ENCODE data around the gene CDKAL1. TPM values are rescaled to one million over a fixed set of nuclear protein-coding genes. Genes with fewer than 3 reads are reported as not detected.

The CDKAL1 gene
- total RNA-seq, 2 experiments from 2014 or later, result 22.6 to 22.7 TPM

DNA sequence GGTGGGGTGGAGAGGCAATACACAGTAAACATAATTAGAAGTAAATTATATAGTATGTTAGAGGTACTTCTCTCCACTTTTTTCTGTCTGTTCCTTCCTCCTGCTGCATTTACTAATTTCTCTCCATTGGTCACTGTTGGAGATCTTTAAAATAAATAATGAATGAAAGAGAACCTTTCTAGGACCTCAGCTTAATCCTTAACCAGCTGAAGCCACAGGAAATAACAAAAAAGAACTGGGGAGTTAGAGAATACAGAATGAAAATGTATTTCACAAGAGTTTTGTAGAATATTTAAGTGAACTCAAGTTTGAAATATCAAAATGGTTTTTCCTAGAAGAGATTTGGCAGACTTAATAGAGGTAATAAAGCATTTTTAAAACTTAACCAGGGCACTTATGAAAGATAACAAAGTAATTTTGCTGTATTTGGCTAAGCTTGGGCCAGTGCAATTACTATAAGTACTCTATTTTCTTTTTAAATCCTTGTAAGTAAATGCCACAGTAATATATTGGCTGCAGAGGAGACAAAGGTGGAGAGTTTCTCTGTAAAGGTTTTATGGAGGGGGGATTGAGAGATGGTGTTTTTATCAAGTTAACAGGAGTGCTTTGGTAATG lies 405.0 kb downstream of the CDKAL1 start:
- peaks cover 2% of the 10 kb centered on the region for H3K4me1 Mint-ChIP-seq
- no peak overlapping the region for H3K27ac Mint-ChIP-seq
- DNase-seq, result no peak
- H3K27me3 Mint-ChIP-seq, result no peaks in the 10 kb centered on the region
- no peak overlapping the region for H3K4me3 Mint-ChIP-seq
- H3K9me3 Mint-ChIP-seq, result peaks cover 15% of the 10 kb centered on the region
- peaks cover 30% of the 10 kb centered on the region for H3K36me3 Mint-ChIP-seq

DNA sequence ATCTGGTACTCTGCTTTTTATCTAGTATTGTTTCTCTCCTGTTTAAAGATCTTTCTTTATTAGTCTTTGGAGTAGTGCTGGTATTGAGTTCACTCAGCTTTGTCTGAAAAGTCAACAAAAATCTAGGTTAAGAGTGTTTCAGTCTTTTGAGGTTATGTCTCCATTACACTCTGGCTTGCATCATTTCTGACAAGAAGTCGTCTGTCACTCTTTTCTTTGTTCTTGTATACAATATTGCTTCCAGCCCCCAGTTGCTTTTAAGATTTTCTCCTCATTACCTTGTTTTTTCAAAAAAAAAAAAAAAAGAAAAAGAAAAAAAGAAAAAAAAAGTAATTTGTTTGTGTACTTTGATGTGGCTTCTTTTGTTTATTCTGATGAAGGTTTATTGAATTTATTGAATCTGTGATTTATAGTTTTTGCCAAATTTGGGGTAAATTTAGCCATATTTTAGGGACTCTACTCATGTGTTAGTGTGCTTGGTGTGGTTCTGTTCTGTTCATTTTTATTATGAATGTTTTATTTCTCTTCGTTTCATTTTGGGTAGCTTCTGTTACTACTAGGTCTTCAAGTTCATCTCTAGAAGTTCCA lies 408.9 kb downstream of the CDKAL1 start:
- Mint-ChIP-seq H3K4me3 (no peak overlapping the region), H3K27me3 (no peaks in the 10 kb centered on the region), H3K9me3 (peaks cover 14% of the 10 kb centered on the region), H3K4me1 (peaks cover 6% of the 10 kb centered on the region), H3K36me3 (peaks cover 25% of the 10 kb centered on the region), H3K27ac (no peak overlapping the region)
- DNase-seq, result no peak

- Mint-ChIP-seq H3K4me3 (no peak overlapping the region), H3K4me1 (peaks cover 6% of the 10 kb centered on the region)
Observed at GRCh38 chr6:20943922-20944321, 409.7 kb downstream of the CDKAL1 start.

GRCh38 chr6:20946022-20946421 lies 411.8 kb downstream of the CDKAL1 start:
- H3K36me3 Mint-ChIP-seq, result peaks cover 23% of the 10 kb centered on the region
- peak; percentile 11 for DNase-seq
- no peaks in the 10 kb centered on the region for H3K27me3 Mint-ChIP-seq
- H3K4me3 Mint-ChIP-seq, result no peak overlapping the region
- peak overlapping the region; percentile 54 for H3K27ac Mint-ChIP-seq
- peaks cover 6% of the 10 kb centered on the region for H3K4me1 Mint-ChIP-seq
- H3K9me3 Mint-ChIP-seq, result peaks cover 14% of the 10 kb centered on the region

More at GRCh38 chr6:20943922-20944321, 409.7 kb downstream of the CDKAL1 start:
- H3K27ac Mint-ChIP-seq, result peak overlapping the region; percentile 49
- no peaks in the 10 kb centered on the region for H3K27me3 Mint-ChIP-seq
- peaks cover 25% of the 10 kb centered on the region for H3K36me3 Mint-ChIP-seq
- DNase-seq, result no peak
- H3K9me3 Mint-ChIP-seq, result peaks cover 14% of the 10 kb centered on the region

- no peak overlapping the region for H3K27ac Mint-ChIP-seq
- no peak for DNase-seq
- peaks cover 6% of the 10 kb centered on the region for H3K4me1 Mint-ChIP-seq
- H3K4me3 Mint-ChIP-seq, result no peak overlapping the region
- H3K27me3 Mint-ChIP-seq, result no peaks in the 10 kb centered on the region
- H3K36me3 Mint-ChIP-seq, result peaks cover 19% of the 10 kb centered on the region
- peaks cover 11% of the 10 kb centered on the region for H3K9me3 Mint-ChIP-seq
Observed at GRCh38 chr6:20946890-20947289, 412.6 kb downstream of the CDKAL1 start.

- Mint-ChIP-seq H3K9me3 (peaks cover 9% of the 10 kb centered on the region), H3K4me3 (no peak overlapping the region), H3K27ac (no peak overlapping the region), H3K36me3 (peaks cover 17% of the 10 kb centered on the region), H3K27me3 (no peaks in the 10 kb centered on the region), H3K4me1 (peaks cover 6% of the 10 kb centered on the region)
- no peak for DNase-seq
Observed at GRCh38 chr6:20947977-20948376, 413.7 kb downstream of the CDKAL1 start.

DNA sequence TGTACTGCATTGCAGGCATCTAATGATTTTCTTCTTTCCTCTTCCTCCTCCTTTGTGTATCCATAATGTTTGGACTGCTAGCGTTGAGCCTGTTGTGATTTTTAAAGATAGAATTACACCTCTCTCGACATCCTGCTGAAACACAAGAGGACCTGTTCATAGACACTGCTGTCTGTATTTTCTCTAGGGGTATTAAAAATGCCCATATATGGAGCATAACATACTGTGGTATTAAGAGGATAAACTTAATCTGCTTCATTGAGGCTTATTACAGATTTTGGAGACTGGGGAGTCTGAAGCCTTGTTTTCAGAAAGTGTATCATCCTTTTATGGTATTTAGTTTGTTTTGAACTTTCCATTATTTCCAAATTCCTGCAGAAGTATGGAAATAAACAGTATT lies 414.3 kb downstream of the CDKAL1 start:
- no peak for DNase-seq
- Mint-ChIP-seq H3K36me3 (peaks cover 12% of the 10 kb centered on the region), H3K27ac (no peak overlapping the region), H3K4me3 (no peak overlapping the region), H3K4me1 (peaks cover 6% of the 10 kb centered on the region), H3K27me3 (no peaks in the 10 kb centered on the region), H3K9me3 (peaks cover 4% of the 10 kb centered on the region)

DNA sequence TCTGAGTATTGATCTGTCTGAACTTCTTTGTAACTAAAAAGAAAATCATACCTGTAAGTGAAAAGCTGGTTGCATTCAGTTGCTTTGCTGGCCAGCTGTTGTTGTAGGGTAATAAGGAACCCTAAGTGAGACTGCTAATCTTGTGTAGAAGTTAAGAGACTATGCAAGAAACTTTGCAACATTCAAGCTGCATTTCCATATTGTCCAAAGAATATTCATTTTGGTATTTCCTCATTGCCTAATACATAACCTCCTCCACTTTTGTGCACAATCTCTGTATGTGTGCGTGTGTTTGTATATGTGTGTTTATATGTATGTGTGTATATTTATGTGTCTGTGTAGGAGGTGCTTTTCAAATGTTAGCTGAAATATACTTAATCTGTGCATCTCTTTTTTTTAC lies 414.9 kb downstream of the CDKAL1 start:
- Mint-ChIP-seq H3K27ac (no peak overlapping the region), H3K4me3 (no peak overlapping the region), H3K27me3 (no peaks in the 10 kb centered on the region), H3K36me3 (peaks cover 7% of the 10 kb centered on the region), H3K9me3 (peaks cover under 1% of the 10 kb centered on the region), H3K4me1 (peaks cover 5% of the 10 kb centered on the region)
- no peak for DNase-seq

DNA sequence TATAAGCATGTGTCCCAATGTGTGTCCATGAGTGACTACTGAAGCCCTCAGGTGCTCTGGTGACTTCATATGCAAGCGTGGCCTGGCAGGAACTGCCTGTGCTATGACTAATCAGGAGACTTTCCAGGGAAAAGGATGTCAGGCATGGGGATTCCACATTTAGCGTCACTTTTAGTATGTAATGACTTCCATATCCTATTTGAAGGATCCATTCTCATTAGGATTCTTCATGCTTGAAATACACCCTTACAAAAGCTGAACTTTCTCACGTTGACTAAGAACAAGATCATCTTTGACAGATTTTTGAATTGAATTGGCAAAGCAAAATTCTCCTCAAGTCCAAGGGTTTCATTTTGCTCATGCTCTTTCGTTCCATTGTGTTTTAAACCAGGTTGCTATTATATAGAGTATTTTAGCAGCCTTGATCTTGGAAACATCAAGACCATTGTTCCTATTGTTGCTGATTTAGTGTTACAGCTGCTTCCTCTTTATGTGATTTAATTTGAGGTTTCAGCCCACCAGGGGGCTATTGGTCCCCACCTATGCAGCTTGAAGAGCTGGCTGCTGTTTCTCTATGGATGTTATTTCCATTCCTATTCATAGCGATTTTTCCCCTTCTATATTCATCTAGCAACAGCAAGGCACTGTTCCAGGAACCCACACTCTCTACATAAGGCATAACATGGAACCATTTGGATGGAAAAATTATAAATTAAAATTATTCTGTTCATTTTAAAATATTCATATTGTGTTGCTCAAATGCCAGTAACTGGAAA lies 418.6 kb downstream of the CDKAL1 start:
- H3K27me3 Mint-ChIP-seq, result no peaks in the 10 kb centered on the region
- no peak overlapping the region for H3K27ac Mint-ChIP-seq
- H3K9me3 Mint-ChIP-seq, result no peaks in the 10 kb centered on the region
- DNase-seq, result no peak
- no peaks in the 10 kb centered on the region for H3K4me1 Mint-ChIP-seq
- H3K4me3 Mint-ChIP-seq, result no peak overlapping the region
- peaks cover 22% of the 10 kb centered on the region for H3K36me3 Mint-ChIP-seq

DNA sequence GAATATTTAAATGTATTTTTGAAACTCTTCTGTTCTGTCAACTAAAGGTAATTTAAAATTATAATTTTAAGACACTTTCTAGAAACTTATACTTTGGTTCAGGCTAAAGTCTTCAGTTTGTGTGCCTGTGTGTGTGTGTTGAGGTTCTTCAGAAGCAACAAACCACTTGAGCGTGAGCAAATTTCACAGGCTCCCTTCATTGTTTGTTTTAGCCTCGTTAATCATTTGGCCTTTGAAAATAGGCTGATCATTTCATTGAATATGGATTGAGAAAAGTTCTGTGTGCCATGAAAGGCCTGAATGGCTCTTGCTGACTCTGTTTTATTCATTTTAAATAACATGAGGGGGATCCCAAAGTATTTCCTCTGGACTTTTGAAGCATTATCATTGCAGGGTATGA lies 420.1 kb downstream of the CDKAL1 start:
- H3K4me3 Mint-ChIP-seq, result no peak overlapping the region
- no peaks in the 10 kb centered on the region for H3K4me1 Mint-ChIP-seq
- peaks cover 28% of the 10 kb centered on the region for H3K36me3 Mint-ChIP-seq
- DNase-seq, result no peak
- no peak overlapping the region for H3K27ac Mint-ChIP-seq
- no peaks in the 10 kb centered on the region for H3K9me3 Mint-ChIP-seq
- no peaks in the 10 kb centered on the region for H3K27me3 Mint-ChIP-seq

GRCh38 chr6:20955131-20955530 lies 420.9 kb downstream of the CDKAL1 start:
- no peaks in the 10 kb centered on the region for H3K4me1 Mint-ChIP-seq

DNA sequence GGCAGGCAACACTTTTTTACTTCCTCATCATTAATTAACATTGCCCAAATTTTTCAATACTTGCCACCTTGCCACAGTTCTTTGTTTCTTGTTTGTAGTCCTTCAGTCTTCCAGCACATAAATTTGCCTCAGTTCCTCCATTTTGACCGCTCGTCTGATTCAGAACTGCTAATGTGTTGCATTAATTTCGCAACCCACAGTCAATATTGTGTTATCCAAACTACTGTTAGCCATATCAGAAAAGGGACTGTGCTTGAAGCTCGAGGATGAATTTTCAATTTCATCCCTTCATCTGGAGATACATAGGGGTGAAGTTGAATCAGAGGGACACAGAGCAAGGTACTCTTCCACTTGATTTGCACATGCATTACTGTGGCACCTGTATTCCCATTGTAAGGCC lies 421.5 kb downstream of the CDKAL1 start:
- H3K27me3 Mint-ChIP-seq, result no peaks in the 10 kb centered on the region

More at GRCh38 chr6:20955131-20955530, 420.9 kb downstream of the CDKAL1 start:
- no peak for DNase-seq
- H3K9me3 Mint-ChIP-seq, result no peaks in the 10 kb centered on the region
- no peak overlapping the region for H3K27ac Mint-ChIP-seq
- peaks cover 27% of the 10 kb centered on the region for H3K36me3 Mint-ChIP-seq
- no peaks in the 10 kb centered on the region for H3K27me3 Mint-ChIP-seq
- no peak overlapping the region for H3K4me3 Mint-ChIP-seq

GRCh38 chr6:20960067-20960466 lies 425.8 kb downstream of the CDKAL1 start:
- no peak overlapping the region for H3K27ac Mint-ChIP-seq
- peaks cover 61% of the 10 kb centered on the region for H3K36me3 Mint-ChIP-seq
- no peaks in the 10 kb centered on the region for H3K4me1 Mint-ChIP-seq
- H3K27me3 Mint-ChIP-seq, result no peaks in the 10 kb centered on the region
- no peak overlapping the region for H3K4me3 Mint-ChIP-seq
- H3K9me3 Mint-ChIP-seq, result peaks cover 2% of the 10 kb centered on the region
- no peak for DNase-seq

More for the DNA sequence above, 421.5 kb downstream of the CDKAL1 start:
- Mint-ChIP-seq H3K4me1 (no peaks in the 10 kb centered on the region), H3K4me3 (no peak overlapping the region), H3K9me3 (no peaks in the 10 kb centered on the region), H3K27ac (no peak overlapping the region), H3K36me3 (peaks cover 32% of the 10 kb centered on the region)
- DNase-seq, result no peak

- Mint-ChIP-seq H3K27me3 (no peaks in the 10 kb centered on the region), H3K4me3 (no peak overlapping the region), H3K4me1 (no peaks in the 10 kb centered on the region), H3K36me3 (peaks cover 66% of the 10 kb centered on the region), H3K9me3 (peaks cover 27% of the 10 kb centered on the region), H3K27ac (no peak overlapping the region)
- no peak for DNase-seq
Observed at GRCh38 chr6:20965276-20965675, 431.0 kb downstream of the CDKAL1 start.

GRCh38 chr6:20965915-20966314 lies 431.7 kb downstream of the CDKAL1 start:
- Mint-ChIP-seq H3K27me3 (no peaks in the 10 kb centered on the region), H3K4me1 (no peaks in the 10 kb centered on the region), H3K36me3 (peaks cover 63% of the 10 kb centered on the region), H3K4me3 (no peak overlapping the region), H3K9me3 (peaks cover 27% of the 10 kb centered on the region), H3K27ac (no peak overlapping the region)
- no peak for DNase-seq

All from activated naive CD8-positive, alpha-beta T cell treated with anti-CD3 and anti-CD28 coated beads for 36 hours (primary cell).